Gastroesophageal sphincter (tissue), 3 donors: Measurements from ENCODE around the gene OSTC.

Experiments
- EP300 ChIP-seq: sonication (generic); formaldehyde crosslinking; IDR thresholded peaks from one replicate; pipeline ENCODE4 v1.6.1; 2017; ENCODE audit warnings: antibody characterized with exemption, mild to moderate bottlenecking
- TF ChIP-seq, protein P1 (sequence below), 4 experiments: fragments of 200-600 bp in 2 of 4; fragments of 450-650 bp in 2 of 4; sonication (generic) in 1 of 4; IDR thresholded peaks; one replicate each; pipeline ENCODE4 v1.5.1; 2017 to 2019; ENCODE audit warnings: antibody characterized with exemption in 4 of 4, mild to moderate bottlenecking in 2 of 4, moderate library complexity in 2 of 4

DNA sequence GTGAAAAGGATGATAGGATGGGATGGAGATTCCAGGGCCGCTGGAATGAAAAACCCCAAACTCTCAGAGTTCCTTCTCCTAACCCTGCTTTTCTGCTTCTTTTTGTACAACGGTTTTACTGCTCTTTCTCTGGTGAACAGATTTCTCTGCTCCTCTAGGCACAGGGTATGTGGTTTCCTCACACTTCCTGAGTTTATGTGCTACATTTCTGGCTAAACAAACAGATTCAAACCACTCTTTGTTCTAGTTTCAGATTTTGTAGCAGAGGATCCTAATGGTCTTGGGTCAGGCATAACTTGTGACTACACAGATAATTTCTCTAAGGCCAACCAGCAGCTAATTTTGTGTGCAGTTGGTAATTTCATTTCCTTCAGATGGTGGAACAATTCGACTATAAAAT is 52.6 kb downstream of the OSTC start:
- TF ChIP-seq, protein P1, sequence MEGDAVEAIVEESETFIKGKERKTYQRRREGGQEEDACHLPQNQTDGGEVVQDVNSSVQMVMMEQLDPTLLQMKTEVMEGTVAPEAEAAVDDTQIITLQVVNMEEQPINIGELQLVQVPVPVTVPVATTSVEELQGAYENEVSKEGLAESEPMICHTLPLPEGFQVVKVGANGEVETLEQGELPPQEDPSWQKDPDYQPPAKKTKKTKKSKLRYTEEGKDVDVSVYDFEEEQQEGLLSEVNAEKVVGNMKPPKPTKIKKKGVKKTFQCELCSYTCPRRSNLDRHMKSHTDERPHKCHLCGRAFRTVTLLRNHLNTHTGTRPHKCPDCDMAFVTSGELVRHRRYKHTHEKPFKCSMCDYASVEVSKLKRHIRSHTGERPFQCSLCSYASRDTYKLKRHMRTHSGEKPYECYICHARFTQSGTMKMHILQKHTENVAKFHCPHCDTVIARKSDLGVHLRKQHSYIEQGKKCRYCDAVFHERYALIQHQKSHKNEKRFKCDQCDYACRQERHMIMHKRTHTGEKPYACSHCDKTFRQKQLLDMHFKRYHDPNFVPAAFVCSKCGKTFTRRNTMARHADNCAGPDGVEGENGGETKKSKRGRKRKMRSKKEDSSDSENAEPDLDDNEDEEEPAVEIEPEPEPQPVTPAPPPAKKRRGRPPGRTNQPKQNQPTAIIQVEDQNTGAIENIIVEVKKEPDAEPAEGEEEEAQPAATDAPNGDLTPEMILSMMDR (IDR thresholded peaks at IDR 0.05), result no peak
- TF ChIP-seq EP300, result no peak
